Prostate gland (tissue), 2 donors: ENCODE data around the gene FER.

ENCODE experiments used
- CTCF ChIP-seq, 4 experiments: fragments of 200-600 bp in 2 of 4; fragments of 450-650 bp in 2 of 4; sonication (generic) in 2 of 4; IDR thresholded peaks; 1 replicate in 3 of 4; 2 replicates in 1 of 4; pipeline ENCODE4 v1.5.1; 2016 to 2019; ENCODE audit warnings: antibody characterized with exemption in 4 of 4, mild to moderate bottlenecking in 2 of 4, moderate library complexity in 2 of 4
- POLR2A ChIP-seq: fragments of 450-650 bp; IDR thresholded peaks from one replicate; pipeline ENCODE4 v1.6.1; 2016; ENCODE audit warnings: antibody characterized with exemption, mild to moderate bottlenecking

DNA sequence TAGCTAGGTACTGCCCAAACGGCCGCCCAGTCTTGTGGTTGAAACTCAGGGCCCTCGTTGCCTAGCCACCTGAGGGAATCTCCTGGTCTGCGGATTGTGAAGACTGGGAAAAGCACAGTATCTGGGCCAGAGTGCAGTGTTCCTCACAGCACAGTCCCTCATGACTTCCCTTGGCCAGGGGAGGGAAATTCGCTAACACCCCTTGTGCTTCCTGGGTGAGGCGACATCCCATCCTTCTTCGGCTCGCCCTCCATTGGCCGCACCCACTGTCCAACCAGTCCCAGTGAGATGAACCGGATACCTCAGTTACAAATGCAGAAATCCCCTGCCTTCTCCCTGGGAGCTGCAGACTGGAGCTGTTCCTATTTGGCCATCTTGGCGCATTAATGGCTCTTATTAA, 250.5 kb downstream of the FER start:
- TF ChIP-seq CTCF (IDR thresholded peaks at IDR 0.05) (no peak), POLR2A (no peak)
